Vagina (tissue), 2 donors: ENCODE results near the gene DPYSL4. TPM values are rescaled to one million over a fixed set of nuclear protein-coding genes. Genes with fewer than 3 reads are reported as not detected.

ENCODE experiments used
- DNase-seq, 2 donors: peaks; one replicate each; pipeline ENCODE4 v3.0.0-alpha.2; 2017; ENCODE audit errors: extremely low spot score in 2 of 2
- H3K27ac ChIP-seq: fragments of 200-600 bp; sonication (generic); one replicate; pipeline ENCODE4 v1.5.1; 2019
- H3K27me3 ChIP-seq: fragments of 200-600 bp; sonication (generic); one replicate; pipeline ENCODE4 v1.5.1; 2019
- H3K36me3 ChIP-seq, 2 donors: fragments of 200-600 bp; sonication (generic); one replicate each; pipeline ENCODE4 v1.5.1; 2017 to 2019
- H3K4me1 ChIP-seq: fragments of 200-600 bp; sonication (generic); one replicate; pipeline ENCODE4 v1.5.1; 2019
- H3K4me3 ChIP-seq, 2 donors: fragments of 200-600 bp; sonication (generic); 1 replicate in 1 of 2; 2 replicates in 1 of 2; pipeline ENCODE4 v1.5.1; 2016 to 2019
- H3K9me3 ChIP-seq: fragments of 200-600 bp; sonication (generic); one replicate; pipeline ENCODE4 v1.5.1; 2019
- POLR2A ChIP-seq, 2 donors: fragments of 450-650 bp; IDR thresholded peaks; one replicate each; pipeline ENCODE4 v1.6.1; 2017; ENCODE audit warnings: antibody characterized with exemption in 2 of 2, mild to moderate bottlenecking in 2 of 2, moderate library complexity in 2 of 2
- POLR2AphosphoS5 ChIP-seq, 2 donors: sonication (generic); formaldehyde crosslinking; IDR thresholded peaks; one replicate each; pipeline ENCODE4 v1.9.0; 2017; ENCODE audit warnings: antibody characterized with exemption in 2 of 2, mild to moderate bottlenecking in 2 of 2, low read depth in 1 of 2; ENCODE audit not compliant: insufficient read depth in 1 of 2
- intact Hi-C: fragments of 100-400 bp; cut with DNase I; formaldehyde crosslinking; loops from one replicate; pipeline ENCODE4 v1.15.1; 2023
- total RNA-seq: library from RNA; depleted of rRNA; stranded (reverse); fragments of >200 nt; gene quantifications from one replicate; pipeline ENCODE4 v1.2.3, GENCODE V29; 2016
- TF ChIP-seq, protein P1 (sequence below), 3 experiments: fragments of 450-650 bp in 2 of 3; fragments of 200-600 bp in 1 of 3; sonication (generic) in 1 of 3; IDR thresholded peaks; one replicate each; pipeline ENCODE4 v1.5.1; 2017 to 2019; ENCODE audit warnings: antibody characterized with exemption in 3 of 3, mild to moderate bottlenecking in 2 of 3, moderate library complexity in 2 of 3

The DPYSL4 gene
- total RNA-seq, 1 donor from 2014 or later: 0.49 TPM

DNA sequence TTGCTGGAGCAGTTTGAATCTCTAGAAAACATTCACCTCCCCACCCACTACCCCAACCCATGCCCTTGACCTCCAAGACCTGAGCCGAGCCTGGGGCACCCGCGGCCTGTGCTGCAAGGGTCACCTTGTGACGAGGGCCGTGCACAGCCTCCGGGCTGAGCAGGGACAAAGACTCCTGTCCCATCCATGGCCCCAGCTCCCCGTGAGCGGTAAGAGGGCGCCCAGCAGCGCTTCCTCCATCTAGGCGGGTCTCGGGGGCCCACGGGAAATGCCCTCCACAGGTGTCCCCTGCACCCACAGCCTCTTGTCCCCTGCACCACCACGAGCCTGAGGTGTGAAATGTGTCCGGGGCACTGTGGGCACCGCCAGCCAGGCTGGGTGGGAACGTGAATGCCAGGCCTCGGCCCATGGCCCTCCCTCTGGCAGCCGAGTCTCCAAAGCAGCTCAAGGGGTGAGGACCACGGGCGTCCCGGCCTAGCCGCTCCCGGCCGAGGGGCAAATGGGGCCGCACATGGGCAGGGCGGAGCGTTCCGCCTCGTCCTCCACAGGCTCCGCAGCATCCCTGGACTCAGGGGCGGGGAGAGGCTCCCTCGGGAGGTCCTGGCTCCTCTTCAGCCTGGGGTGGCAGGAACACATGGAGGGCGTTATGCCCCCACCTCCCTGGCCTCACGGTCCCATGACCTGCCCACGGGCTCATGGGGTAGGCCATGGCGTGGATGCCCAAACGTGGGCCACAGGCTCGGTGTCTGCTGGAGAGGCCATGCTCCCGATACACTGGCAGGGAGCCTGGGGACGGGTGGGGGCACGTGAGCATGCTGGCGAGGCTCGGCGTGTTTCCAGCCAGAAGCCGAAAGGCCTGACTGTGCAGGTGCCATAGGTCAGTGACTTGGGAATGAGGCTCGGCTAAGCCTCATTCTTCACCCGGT, 21.1 kb downstream of the DPYSL4 start:
- TF ChIP-seq POLR2AphosphoS5 (IDR thresholded peaks at IDR 0.05; ENCODE audit: insufficient read depth in 1 of 2, low read depth in 1 of 2) (no peak), POLR2A (IDR thresholded peaks at IDR 0.05) (no peak)
- TF ChIP-seq, protein P1, sequence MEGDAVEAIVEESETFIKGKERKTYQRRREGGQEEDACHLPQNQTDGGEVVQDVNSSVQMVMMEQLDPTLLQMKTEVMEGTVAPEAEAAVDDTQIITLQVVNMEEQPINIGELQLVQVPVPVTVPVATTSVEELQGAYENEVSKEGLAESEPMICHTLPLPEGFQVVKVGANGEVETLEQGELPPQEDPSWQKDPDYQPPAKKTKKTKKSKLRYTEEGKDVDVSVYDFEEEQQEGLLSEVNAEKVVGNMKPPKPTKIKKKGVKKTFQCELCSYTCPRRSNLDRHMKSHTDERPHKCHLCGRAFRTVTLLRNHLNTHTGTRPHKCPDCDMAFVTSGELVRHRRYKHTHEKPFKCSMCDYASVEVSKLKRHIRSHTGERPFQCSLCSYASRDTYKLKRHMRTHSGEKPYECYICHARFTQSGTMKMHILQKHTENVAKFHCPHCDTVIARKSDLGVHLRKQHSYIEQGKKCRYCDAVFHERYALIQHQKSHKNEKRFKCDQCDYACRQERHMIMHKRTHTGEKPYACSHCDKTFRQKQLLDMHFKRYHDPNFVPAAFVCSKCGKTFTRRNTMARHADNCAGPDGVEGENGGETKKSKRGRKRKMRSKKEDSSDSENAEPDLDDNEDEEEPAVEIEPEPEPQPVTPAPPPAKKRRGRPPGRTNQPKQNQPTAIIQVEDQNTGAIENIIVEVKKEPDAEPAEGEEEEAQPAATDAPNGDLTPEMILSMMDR (IDR thresholded peaks at IDR 0.05): no peak
- H3K36me3 ChIP-seq: no peaks in the 10 kb centered on the region
- H3K27ac ChIP-seq: no peak overlapping the region
- no peaks in the 10 kb centered on the region for H3K9me3 ChIP-seq
- no peaks in the 10 kb centered on the region for H3K4me1 ChIP-seq
- no peak overlapping the region for H3K4me3 ChIP-seq
- no peak for DNase-seq
- no peaks in the 10 kb centered on the region for H3K27me3 ChIP-seq
- intact Hi-C loops: loop anchor here (1.0 kb wide), 1 partner anchor 39 kb away; no protein-coding TSS in a partner anchor

DNA sequence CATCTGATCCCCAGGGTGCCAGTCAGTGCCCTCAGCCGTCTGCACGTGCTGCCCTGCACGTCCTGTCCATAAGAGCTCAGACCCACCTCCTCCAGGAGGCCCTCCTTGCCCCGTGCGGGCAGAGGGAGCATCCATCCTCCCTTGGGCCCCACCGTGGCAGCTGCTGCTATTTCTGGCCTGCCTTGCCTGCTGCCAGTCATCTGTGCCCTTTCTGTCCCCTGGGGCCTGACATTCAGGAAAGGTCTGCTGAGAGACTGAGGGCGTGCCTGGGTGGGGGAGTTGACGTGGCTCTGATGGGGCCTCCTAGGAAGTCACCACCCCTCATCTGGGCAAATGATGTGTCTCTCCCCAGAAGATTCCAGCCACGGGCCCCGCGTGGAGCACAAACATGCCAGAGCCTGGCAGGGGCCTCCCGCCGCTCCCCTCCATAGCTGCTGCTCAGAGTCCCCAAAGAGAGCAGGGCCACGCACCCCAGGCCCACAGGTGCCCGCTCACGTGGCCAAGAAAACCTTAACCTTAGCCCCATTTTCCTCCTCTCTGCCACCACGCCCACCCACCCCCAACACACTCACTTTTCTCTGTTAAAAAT, 21.8 kb downstream of the DPYSL4 start:
- intact Hi-C loops: no loop called here
- H3K27ac ChIP-seq: no peak overlapping the region
- no peaks in the 10 kb centered on the region for H3K4me1 ChIP-seq
- H3K36me3 ChIP-seq: no peaks in the 10 kb centered on the region
- H3K27me3 ChIP-seq: no peaks in the 10 kb centered on the region
- no peak overlapping the region for H3K4me3 ChIP-seq
- no peak for DNase-seq
- H3K9me3 ChIP-seq: no peaks in the 10 kb centered on the region
- no peak for TF ChIP-seq POLR2A (IDR thresholded peaks at IDR 0.05)
- TF ChIP-seq, protein P1 (IDR thresholded peaks at IDR 0.05): no peak
- no peak for TF ChIP-seq POLR2AphosphoS5 (IDR thresholded peaks at IDR 0.05; ENCODE audit: insufficient read depth in 1 of 2, low read depth in 1 of 2)

DNA sequence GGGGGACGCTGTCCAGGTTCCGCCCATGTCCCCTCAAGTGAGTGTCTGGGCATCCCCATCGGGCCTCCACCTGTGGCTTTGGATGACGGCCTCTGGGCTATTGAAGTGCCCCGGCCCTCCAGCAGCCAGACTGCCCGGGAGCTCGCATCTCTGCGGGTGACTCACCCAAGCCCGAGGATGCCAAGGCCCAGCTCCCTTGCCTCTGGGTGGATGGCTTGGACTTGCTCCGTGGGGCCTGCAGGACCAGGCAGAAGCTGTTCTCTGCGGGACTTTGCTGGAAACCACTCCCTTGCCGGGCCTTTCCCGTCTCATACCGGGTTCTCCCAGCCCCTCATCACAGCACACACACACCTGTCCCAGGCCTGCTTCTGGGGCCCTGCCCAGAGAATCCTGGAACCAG, 22.4 kb downstream of the DPYSL4 start:
- H3K4me3 ChIP-seq: no peak overlapping the region

DNA sequence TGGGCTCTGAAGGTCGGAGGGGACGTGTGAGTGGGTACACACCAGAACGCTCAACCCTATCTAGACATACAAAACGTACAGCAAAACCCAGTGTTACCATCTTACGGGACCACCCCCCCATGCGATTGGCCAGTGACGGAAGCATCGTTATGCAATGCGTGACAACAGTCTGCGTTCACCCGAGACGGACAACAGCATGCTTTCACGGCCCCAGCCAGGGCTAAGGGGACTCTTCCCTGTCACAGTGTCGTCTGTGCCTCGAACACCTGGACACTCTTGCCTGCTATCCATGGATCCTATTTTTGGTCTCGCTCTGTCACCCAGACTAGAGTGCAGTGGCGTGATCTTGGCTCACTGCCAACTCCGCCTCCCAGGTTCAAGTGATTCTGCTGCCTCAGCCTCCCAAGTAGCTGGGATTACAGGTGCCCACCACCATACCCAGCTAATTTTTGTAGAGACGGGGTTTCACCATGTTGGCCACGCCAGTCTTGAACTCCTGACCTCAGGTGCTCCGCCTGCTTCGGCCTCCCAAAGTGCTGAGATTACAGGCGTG, 23.3 kb downstream of the DPYSL4 start:
- no peaks in the 10 kb centered on the region for H3K4me1 ChIP-seq
- H3K4me3 ChIP-seq: no peak overlapping the region
- no peaks in the 10 kb centered on the region for H3K27me3 ChIP-seq
- intact Hi-C loops: no loop called here
- no peak for DNase-seq
- H3K36me3 ChIP-seq: no peaks in the 10 kb centered on the region
- TF ChIP-seq, protein P1 (IDR thresholded peaks at IDR 0.05): no peak
- TF ChIP-seq POLR2A (IDR thresholded peaks at IDR 0.05) (no peak), POLR2AphosphoS5 (IDR thresholded peaks at IDR 0.05; ENCODE audit: insufficient read depth in 1 of 2, low read depth in 1 of 2) (no peak)
- no peak overlapping the region for H3K27ac ChIP-seq
- H3K9me3 ChIP-seq: no peaks in the 10 kb centered on the region

More for the DNA sequence above, 22.4 kb downstream of the DPYSL4 start:
- no peak overlapping the region for H3K27ac ChIP-seq
- TF ChIP-seq POLR2AphosphoS5 (IDR thresholded peaks at IDR 0.05; ENCODE audit: insufficient read depth in 1 of 2, low read depth in 1 of 2) (no peak), POLR2A (IDR thresholded peaks at IDR 0.05) (no peak)
- TF ChIP-seq, protein P1 (IDR thresholded peaks at IDR 0.05): no peak
- intact Hi-C loops: no loop called here
- no peaks in the 10 kb centered on the region for H3K9me3 ChIP-seq
- H3K4me1 ChIP-seq: no peaks in the 10 kb centered on the region
- no peaks in the 10 kb centered on the region for H3K36me3 ChIP-seq
- DNase-seq: no peak
- no peaks in the 10 kb centered on the region for H3K27me3 ChIP-seq
